Fibroblast of skin of back (primary cell): ENCODE results near the gene ABCA4.

Source experiments
- DNase-seq: peaks from one replicate; pipeline ENCODE4 v3.0.0-alpha.2; 2013

ABCA4 gene

GRCh38 chr1:94025383-94026340, 95.3 kb downstream of the ABCA4 start:
- DNase-seq = peak; percentile 74

GRCh38 chr1:94024104-94024792, 96.7 kb downstream of the ABCA4 start:
- DNase-seq = no peak

- DNase-seq = peak; percentile 94
Observed at GRCh38 chr1:94022471-94023189, 98.3 kb downstream of the ABCA4 start.

- peak; percentile 96 for DNase-seq
Observed at GRCh38 chr1:94020764-94021579, 100.0 kb downstream of the ABCA4 start.

GRCh38 chr1:94019327-94019726, 101.6 kb downstream of the ABCA4 start:
- no peak for DNase-seq

GRCh38 chr1:94017155-94017829, 103.7 kb downstream of the ABCA4 start:
- DNase-seq = no peak

GRCh38 chr1:94015489-94015817, 105.5 kb downstream of the ABCA4 start:
- no peak for DNase-seq

GRCh38 chr1:94014635-94015488, 106.1 kb downstream of the ABCA4 start:
- DNase-seq = peak; percentile 61

- no peak for DNase-seq
Observed at GRCh38 chr1:94014087-94014486, 106.9 kb downstream of the ABCA4 start.

- no peak for DNase-seq
Observed at GRCh38 chr1:94013367-94013878, 107.5 kb downstream of the ABCA4 start.

- peak; percentile 46 for DNase-seq
Observed at GRCh38 chr1:94012708-94013366, 108.1 kb downstream of the ABCA4 start.

- peak; percentile 80 for DNase-seq
Observed at GRCh38 chr1:94011709-94012595, 109.0 kb downstream of the ABCA4 start.

- DNase-seq = no peak
Observed at GRCh38 chr1:94011129-94011528, 109.8 kb downstream of the ABCA4 start.

- DNase-seq = no peak
Observed at GRCh38 chr1:94009304-94009703, 111.6 kb downstream of the ABCA4 start.

GRCh38 chr1:94006604-94007003, 114.3 kb downstream of the ABCA4 start:
- no peak for DNase-seq

GRCh38 chr1:94004924-94005323, 116.0 kb downstream of the ABCA4 start:
- no peak for DNase-seq

- DNase-seq = no peak
Observed at GRCh38 chr1:94002046-94002787, 118.7 kb downstream of the ABCA4 start.
